RPMI8226 (cell line): Measurements from ENCODE around the gene H3-3A.

Experiments
- DNase-seq: peaks from one replicate; pipeline ENCODE4 v3.0.0-alpha.2; 2015

The H3-3A gene

DNA sequence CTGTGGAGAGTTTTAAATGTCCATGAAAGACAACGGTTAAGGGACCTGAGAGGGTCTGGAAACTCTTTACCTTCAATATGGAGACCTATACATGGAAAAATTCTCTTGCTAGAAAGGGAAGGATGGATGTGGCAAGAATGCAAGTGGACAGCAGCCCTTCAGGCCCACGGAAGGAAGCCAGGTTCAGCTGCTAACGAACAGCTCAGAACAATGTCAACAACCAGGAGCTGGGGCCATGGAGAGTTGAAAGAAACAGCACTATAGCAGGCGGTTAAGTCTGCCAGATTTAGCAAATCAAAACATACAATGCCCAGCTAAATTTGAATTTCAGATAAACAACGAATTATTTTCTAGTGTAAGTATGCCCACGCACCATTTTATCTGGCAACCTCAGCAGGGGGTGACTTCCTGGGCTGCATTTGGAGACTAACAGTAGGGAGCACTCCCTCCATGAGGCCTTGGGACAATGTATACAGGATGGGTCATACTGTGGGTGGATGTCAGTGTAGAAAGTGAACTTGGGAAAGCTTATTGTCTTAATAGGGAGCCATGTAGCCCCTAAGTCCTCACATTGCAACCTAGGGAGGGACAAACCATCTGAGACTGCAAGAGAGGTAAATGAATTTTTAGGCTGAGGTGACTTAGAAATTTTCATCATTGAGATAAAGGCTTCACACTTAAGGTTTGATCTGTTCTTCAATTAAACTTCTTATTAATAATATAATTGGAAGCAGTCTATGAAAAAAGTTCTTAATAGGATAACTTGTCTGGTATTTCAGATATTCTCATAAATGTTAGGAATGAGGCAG, 7.8 kb upstream of the H3-3A start:
- DNase-seq: no peak

DNA sequence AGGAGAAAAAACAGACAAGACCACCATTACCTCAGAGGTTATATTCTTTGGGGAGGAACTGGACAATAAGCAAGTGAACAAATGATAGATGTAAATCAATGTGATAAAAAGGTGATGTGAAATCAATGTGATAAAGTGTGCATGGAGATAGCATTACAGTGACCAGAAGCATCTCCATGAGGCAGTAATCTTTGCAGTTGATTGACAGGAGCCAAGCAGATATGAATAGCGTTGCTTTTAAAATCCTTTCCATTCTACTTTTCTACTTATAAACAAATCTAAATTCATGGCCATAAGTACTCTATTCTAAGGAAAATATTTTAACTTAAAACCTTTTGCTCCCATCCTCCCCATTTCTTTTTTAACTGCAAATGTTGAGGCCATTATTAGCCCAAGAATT, 2.8 kb upstream of the H3-3A start:
- DNase-seq: no peak

GRCh38 chr1:226060427-226060826, 2.1 kb upstream of the H3-3A start:
- no peak for DNase-seq

DNA sequence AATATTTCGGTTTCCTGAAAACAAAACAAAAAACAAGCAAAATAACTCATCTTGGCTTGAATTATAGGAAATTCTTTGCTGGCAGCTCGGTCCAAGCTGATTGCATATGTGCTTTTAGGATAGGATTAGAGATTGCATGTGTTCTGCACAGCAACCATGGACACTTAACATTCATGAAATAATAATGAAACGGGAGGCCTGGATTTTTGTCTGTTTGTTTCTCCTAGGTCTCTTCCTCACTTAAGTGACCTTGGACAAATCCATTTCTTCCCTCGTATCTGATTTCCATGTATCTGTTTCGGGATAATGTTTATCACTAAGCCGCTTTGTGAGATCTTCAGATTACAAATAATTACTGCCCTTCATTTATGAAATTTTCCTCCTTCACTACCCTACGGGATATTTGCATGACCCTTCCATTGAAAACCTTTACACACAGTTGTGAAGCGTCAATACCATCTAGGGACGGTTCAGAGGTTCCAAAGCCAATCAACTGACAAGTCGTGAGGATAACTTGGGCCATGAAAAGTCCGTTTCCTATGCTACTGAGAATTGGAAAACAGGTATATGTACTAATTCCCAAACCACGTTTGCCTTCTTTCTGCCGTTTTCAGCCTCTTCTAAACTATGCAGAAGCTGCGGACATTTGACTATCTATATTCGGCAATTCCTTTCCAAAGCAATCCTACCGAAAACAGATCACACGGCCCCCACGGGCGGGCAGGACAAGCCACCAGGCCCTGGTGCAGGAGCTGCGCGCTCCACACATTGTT, 1.3 kb upstream of the H3-3A start:
- no peak for DNase-seq

- peak; percentile 76 for DNase-seq
Measured at GRCh38 chr1:226061841-226062557, 517 bp upstream of the H3-3A start.

GRCh38 chr1:226063224-226063976, 884 bp downstream of the H3-3A start:
- peak; percentile 64 for DNase-seq

- DNase-seq: no peak
Measured at GRCh38 chr1:226063977-226064815, 1.7 kb downstream of the H3-3A start.

DNA sequence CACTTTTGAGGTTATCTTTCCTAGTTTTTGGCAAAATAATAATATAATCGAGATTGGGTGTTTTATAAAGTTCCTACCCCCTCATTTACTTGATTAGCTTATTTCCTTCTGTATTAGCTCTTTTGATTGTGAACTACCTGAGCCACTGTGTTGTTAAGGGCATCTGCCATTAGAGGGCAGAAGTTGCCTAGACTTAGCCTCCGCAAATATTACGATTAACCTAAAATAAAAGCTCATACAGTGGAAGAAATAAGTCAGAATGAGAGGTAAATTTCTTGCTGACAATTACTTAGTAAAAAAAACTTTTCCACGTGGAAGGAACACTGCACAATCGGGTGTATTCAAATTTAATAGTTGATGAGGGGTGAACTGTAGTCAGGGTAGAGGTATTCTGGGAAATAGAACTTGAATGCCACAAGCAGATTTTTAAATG, 2.3 kb downstream of the H3-3A start:
- peak; percentile 69 for DNase-seq

DNA sequence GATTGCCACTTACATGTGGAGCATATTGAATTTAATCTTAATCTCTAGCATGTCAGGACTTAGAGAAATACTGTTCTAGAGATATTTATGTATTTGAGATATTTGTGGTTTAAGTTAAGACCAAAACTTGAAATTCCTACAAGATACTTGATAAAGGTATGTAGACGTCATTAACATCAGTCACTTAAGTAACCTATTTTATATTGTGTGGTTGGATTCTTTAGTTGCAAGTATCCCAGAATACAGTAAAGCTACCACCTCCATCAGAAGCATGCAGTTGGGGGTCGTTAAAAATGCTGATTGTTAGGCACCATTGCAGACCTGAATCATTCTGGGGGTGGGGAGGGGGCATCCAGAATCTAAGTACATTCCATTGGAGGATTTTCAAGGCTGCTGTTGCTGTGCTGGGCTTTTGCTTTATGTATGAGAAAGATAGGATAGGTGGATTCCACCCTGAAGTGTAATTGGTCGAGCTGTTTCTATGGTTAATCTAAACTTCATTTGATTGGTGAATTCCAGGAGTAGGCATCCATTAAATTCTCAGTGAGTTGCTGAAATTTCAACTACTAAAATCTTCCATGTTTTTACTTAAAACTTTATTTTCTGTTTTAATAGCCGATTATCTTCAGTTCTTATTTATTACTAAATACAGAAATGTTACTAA, 4.0 kb downstream of the H3-3A start:
- no peak for DNase-seq

GRCh38 chr1:226069811-226070489, 7.4 kb downstream of the H3-3A start:
- no peak for DNase-seq

- DNase-seq: no peak
Measured at GRCh38 chr1:226072347-226072746, 9.8 kb downstream of the H3-3A start.

DNA sequence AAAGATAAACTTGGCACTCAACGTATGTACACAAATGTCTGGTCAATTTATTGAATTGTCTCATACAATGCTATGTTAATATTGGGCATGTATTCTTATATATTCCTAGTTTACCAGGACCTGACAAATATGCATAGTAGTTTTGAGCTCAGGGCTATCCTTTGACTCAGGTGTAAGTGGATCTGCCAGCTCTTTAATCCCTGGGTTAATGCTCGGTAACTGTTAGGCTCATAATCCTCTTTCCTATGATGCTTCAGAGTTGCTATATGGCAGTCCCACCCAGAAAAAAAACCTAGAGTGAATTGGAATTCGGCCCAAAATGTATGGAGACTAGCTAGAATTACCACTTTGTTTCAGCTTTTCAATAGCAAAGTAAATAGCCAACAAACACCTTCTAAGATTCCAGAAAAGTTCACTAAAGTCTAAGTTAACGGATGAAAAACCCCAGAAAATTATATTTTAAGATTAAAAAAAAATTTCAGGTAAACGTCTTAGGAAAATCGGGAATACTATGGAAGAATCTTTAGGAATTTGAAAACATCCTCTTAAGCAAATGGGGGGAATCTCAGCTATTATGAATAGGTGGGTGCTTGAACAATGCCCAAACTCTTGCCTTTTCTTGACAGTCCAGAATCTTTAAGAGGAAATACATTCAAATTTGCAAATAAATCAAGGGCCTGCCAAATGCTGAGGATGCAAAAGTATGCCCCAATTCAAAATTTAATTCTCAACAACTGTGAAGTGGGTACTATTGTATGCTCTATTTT, 10.9 kb downstream of the H3-3A start:
- no peak for DNase-seq

DNA sequence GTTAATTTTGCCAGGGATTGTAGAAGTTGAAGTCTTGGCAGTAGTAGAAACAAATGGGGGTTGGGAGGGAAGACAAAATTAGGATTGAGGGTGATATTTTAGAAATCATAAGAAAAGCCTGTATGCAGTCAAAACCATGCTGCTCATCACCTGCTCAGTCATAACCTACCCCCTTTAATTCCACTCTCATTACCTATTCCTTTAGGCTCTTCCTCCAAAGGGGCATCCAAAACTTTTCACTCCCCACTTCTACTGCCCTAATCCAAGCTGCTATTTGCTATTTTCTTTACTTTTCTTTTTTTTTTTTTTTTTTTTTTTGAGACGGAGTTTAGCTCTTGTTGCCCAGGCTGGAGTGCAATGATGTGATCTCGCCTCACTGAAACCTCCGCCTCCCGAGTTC, 11.5 kb downstream of the H3-3A start:
- no peak for DNase-seq

GRCh38 chr1:226076378-226076777, 13.9 kb downstream of the H3-3A start:
- DNase-seq: no peak

DNA sequence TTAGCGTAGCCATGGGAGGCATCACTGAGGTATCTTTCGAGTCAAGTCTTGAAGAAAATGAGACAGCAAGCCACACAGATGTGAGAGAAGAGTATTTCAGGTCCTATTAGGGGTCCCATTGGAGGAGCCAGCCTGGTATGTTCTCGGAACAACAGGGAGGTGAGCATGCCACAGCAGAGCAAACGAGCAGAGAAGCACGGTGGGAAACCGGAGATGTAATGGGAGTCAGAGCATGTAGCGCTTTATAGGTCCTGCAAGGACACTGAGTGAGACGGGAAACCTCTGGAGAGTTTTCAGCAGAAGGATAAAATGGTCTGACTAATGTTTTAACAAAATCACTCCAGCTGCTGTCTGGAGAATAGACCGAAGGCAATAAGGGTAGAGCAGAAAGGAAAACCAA, 15.9 kb downstream of the H3-3A start:
- no peak for DNase-seq

- DNase-seq: no peak
Measured at GRCh38 chr1:226082587-226082917, 20.0 kb downstream of the H3-3A start.

DNA sequence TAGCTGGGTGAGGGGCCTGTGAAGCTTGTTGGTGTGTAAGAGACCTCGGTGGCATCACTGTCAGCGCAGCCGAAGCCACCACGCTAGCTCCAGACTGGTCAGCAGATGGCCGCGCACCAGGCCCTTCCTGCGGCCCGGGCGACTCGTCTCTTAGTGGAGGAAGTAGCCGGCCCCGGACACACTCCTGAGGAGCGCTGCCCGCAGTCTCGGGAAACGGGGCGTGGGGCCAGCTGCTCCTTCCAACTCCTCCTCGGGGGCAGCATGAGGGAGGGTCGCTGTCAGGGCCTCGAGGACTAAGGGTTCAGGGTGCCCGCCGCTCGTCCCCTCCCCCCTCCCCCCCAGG, 20.4 kb downstream of the H3-3A start:
- peak; percentile 48 for DNase-seq

- peak; percentile 94 for DNase-seq
Measured at GRCh38 chr1:226083302-226084101, 21.0 kb downstream of the H3-3A start.

GRCh38 chr1:226085675-226086285, 23.3 kb downstream of the H3-3A start:
- no peak for DNase-seq
